Stimulated activated CD4-positive, alpha-beta T cell treated with anti-CD3 and anti-CD28 coated beads, TNF-alpha, amount 100 ng/mL, for 48 hours (primary cell): ENCODE data around the gene NELFCD.
"Not testable (repeated sequence)": the region's sequence is repeated elsewhere in the genome, so short reads cannot be mapped to it uniquely, and the experiment has no call there.

Experiments used
- DNase-seq, 3 donors: peaks; one replicate each; pipeline ENCODE4 v3.0.0-alpha.2; 2020; ENCODE audit warnings: low read depth in 3 of 3

The NELFCD gene

GRCh38 chr20:59008715-59009336, 27.8 kb downstream of the NELFCD start:
- DNase-seq: no peak

GRCh38 chr20:59010321-59010994, 29.4 kb downstream of the NELFCD start:
- no peak for DNase-seq

GRCh38 chr20:59010995-59011873, 30.2 kb downstream of the NELFCD start:
- DNase-seq: no peak

GRCh38 chr20:59011874-59012157, 30.8 kb downstream of the NELFCD start:
- DNase-seq: not testable (repeated sequence)

- no peak for DNase-seq
These were observed 32.2 kb downstream of the NELFCD start for GRCh38 chr20:59013031-59013951.

GRCh38 chr20:59013959-59014608, 33.0 kb downstream of the NELFCD start:
- DNase-seq: no peak

GRCh38 chr20:59014680-59015389, 33.8 kb downstream of the NELFCD start:
- no peak for DNase-seq

GRCh38 chr20:59015411-59015810, 34.4 kb downstream of the NELFCD start:
- DNase-seq: no peak

- no peak for DNase-seq
These were observed 35.0 kb downstream of the NELFCD start for GRCh38 chr20:59015812-59016711.

GRCh38 chr20:59016795-59017492, 35.9 kb downstream of the NELFCD start:
- no peak for DNase-seq

GRCh38 chr20:59017493-59018231, 36.6 kb downstream of the NELFCD start:
- DNase-seq: no peak

- DNase-seq: no peak
These were observed 37.8 kb downstream of the NELFCD start for GRCh38 chr20:59018817-59019216.

- no peak for DNase-seq
These were observed 38.2 kb downstream of the NELFCD start, which contains the start of gene TUBB1 for GRCh38 chr20:59019217-59019616. TUBB1 (plus strand) TSS chr20:59019429; CDS start chr20:59019523, 94 bp downstream.

GRCh38 chr20:59020938-59021551, 40.0 kb downstream of the NELFCD start:
- DNase-seq: no peak

GRCh38 chr20:59022754-59023153, 41.7 kb downstream of the NELFCD start:
- DNase-seq: no peak

- no peak for DNase-seq
These were observed 42.6 kb downstream of the NELFCD start for GRCh38 chr20:59023616-59024015.

- DNase-seq: no peak
These were observed 43.1 kb downstream of the NELFCD start for GRCh38 chr20:59024111-59024530.

GRCh38 chr20:59025086-59025485, 44.0 kb downstream of the NELFCD start:
- DNase-seq: no peak
